Stimulated activated CD8-positive, alpha-beta memory T cell treated with anti-CD3 and anti-CD28 coated beads, Interleukin-2, amount 100 ng/mL, for 1 hour (primary cell): ENCODE measurements around the gene KLHL30.

Experiments used
- DNase-seq, 2 donors: peaks; one replicate each; pipeline ENCODE4 v3.0.0-alpha.2; 2020; ENCODE audit warnings: low read depth in 2 of 2

Gene KLHL30

GRCh38 chr2:238132463-238133450 lies 5.7 kb upstream of the KLHL30 start:
- no peak for DNase-seq

- DNase-seq: no peak
Measured at GRCh38 chr2:238133499-238134392, 4.7 kb upstream of the KLHL30 start.

GRCh38 chr2:238134393-238134785 lies 4.1 kb upstream of the KLHL30 start:
- DNase-seq: no peak

- DNase-seq: no peak
Measured at GRCh38 chr2:238135601-238136150, 2.8 kb upstream of the KLHL30 start.

- DNase-seq: no peak
Measured at GRCh38 chr2:238136820-238137537, 1.5 kb upstream of the KLHL30 start.

- DNase-seq: no peak
Measured at GRCh38 chr2:238137885-238138284, 583 bp upstream of the KLHL30 start.

GRCh38 chr2:238139196-238140039 lies 950 bp downstream of the KLHL30 start:
- DNase-seq: no peak

GRCh38 chr2:238140040-238140439 lies 1.6 kb downstream of the KLHL30 start:
- no peak for DNase-seq

- no peak for DNase-seq
Measured at GRCh38 chr2:238140721-238141540, 2.5 kb downstream of the KLHL30 start.

- DNase-seq: no peak
Measured at GRCh38 chr2:238141541-238142318, 3.3 kb downstream of the KLHL30 start.

- DNase-seq: no peak
Measured at GRCh38 chr2:238142382-238143205, 4.1 kb downstream of the KLHL30 start.

- DNase-seq: no peak
Measured at GRCh38 chr2:238143239-238143951, 4.9 kb downstream of the KLHL30 start.

GRCh38 chr2:238144262-238144661 lies 5.8 kb downstream of the KLHL30 start:
- DNase-seq: no peak

- DNase-seq: no peak
Measured at GRCh38 chr2:238145046-238145445, 6.6 kb downstream of the KLHL30 start.

GRCh38 chr2:238145851-238146250 lies 7.4 kb downstream of the KLHL30 start:
- no peak for DNase-seq

- DNase-seq: no peak
Measured at GRCh38 chr2:238146884-238147544, 8.5 kb downstream of the KLHL30 start.

- DNase-seq: no peak
Measured at GRCh38 chr2:238148981-238149380, 10.5 kb downstream of the KLHL30 start.
